ENCODE results near the gene SYT17. TPM values are rescaled to one million over a fixed set of nuclear protein-coding genes. Genes with fewer than 3 reads are reported as not detected.

SYT17 gene
- total and polyA plus RNA-seq, 3 donors from 2014 or later = 0.75 to 3.7 (median 3.1) TPM

DNA sequence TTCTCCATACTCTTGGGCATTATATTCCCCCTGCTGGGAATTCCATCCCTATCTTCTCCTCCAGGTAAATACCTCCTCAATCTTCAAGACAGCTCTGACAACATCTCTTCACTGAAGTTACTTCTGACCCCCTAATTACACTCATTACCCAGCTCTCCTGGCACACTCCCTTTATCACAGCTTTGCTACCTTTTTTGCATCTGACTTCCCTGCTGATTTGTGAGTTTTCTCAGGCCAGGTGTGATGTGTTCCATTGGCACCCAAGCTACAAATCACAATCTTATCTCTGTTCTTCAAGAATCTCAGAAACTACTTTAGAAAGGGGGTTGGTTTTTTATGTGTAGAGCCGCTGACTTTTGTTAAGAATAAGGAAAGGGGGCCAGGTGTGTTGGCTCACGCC, 131.5 kb downstream of the SYT17 start:
- no peak overlapping the region for H3K27ac ChIP-seq

DNA sequence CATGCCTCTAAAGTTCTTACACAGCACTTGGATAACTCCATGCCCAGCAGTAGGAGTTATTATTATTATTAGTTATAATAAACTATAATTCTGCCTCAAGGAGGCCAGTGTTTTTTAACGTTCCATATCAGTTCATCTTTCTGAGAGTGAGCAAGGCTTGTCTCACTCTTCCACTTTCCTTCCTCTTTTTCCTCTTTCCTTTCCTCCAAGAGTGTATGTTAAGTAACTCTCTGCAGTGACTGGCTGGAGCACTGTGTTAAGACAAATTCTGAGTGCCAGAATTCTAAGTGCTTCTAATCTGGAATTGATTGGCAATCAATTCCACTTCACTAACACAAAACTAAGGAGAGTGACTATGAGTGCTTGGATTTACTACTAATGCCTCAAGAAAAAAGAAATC, 133.9 kb downstream of the SYT17 start:
- no peaks in the 10 kb centered on the region for H3K36me3 ChIP-seq (ENCODE audit: low read depth, missing control alignments)
- H3K4me3 ChIP-seq = no peak overlapping the region
- H3K4me1 ChIP-seq = no peaks in the 10 kb centered on the region
- H3K9me3 ChIP-seq = no peaks in the 10 kb centered on the region
- intact Hi-C loops (cut with DNase I; ENCODE audit: low total_unique reads) = no loop called here
- no peaks in the 10 kb centered on the region for H3K27me3 ChIP-seq
- H3K27ac ChIP-seq = no peak overlapping the region
- no peak for DNase-seq
- TF ChIP-seq, protein P1, sequence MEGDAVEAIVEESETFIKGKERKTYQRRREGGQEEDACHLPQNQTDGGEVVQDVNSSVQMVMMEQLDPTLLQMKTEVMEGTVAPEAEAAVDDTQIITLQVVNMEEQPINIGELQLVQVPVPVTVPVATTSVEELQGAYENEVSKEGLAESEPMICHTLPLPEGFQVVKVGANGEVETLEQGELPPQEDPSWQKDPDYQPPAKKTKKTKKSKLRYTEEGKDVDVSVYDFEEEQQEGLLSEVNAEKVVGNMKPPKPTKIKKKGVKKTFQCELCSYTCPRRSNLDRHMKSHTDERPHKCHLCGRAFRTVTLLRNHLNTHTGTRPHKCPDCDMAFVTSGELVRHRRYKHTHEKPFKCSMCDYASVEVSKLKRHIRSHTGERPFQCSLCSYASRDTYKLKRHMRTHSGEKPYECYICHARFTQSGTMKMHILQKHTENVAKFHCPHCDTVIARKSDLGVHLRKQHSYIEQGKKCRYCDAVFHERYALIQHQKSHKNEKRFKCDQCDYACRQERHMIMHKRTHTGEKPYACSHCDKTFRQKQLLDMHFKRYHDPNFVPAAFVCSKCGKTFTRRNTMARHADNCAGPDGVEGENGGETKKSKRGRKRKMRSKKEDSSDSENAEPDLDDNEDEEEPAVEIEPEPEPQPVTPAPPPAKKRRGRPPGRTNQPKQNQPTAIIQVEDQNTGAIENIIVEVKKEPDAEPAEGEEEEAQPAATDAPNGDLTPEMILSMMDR (IDR thresholded peaks at IDR 0.05) = no peak
- TF ChIP-seq POLR2A (IDR thresholded peaks at IDR 0.05) = no peak
- 0 to 43% methylated on average over 1 of the region's 1 CpG for WGBS, 2 donors

More for the DNA sequence above, 131.5 kb downstream of the SYT17 start:
- Histone ChIP-seq H3K9me3 (no peaks in the 10 kb centered on the region), H3K27me3 (no peaks in the 10 kb centered on the region), H3K4me1 (no peaks in the 10 kb centered on the region), H3K36me3 (ENCODE audit: low read depth, missing control alignments) (no peaks in the 10 kb centered on the region), H3K4me3 (no peak overlapping the region)
- TF ChIP-seq, protein P1 (IDR thresholded peaks at IDR 0.05) = no peak
- no peak for TF ChIP-seq POLR2A (IDR thresholded peaks at IDR 0.05)
- 41 to 55% methylated on average over 2 of the region's 2 CpGs for WGBS, 2 donors
- DNase-seq = no peak
- intact Hi-C loops (cut with DNase I; ENCODE audit: low total_unique reads) = no loop called here

DNA sequence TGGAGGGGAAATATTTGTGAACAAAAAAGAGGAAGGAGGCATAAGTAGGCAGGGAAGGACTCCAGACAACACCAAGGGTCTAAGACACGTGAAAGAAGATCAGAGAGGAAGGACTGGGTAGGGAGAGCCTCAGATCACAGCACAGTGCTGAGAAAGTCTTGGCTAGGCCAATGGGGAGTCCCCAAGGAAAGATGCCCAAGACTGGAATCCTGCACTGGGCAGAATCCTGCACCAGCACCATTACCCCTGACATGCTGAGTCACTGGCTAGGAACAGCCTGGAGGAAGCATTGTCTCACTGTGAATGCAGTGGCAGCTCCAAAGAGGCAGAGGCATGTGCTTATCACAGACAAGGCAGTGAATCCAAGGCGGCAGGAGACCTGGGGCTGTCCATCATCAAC, 136.7 kb downstream of the SYT17 start:
- intact Hi-C loops (cut with DNase I; ENCODE audit: low total_unique reads) = no loop called here
- Histone ChIP-seq H3K4me1 (no peaks in the 10 kb centered on the region), H3K9me3 (no peaks in the 10 kb centered on the region), H3K36me3 (ENCODE audit: low read depth, missing control alignments) (no peaks in the 10 kb centered on the region), H3K27me3 (no peaks in the 10 kb centered on the region), H3K27ac (no peak overlapping the region), H3K4me3 (no peak overlapping the region)
- DNase-seq = no peak
- 56 to 68% methylated on average over 2 of the region's 2 CpGs for WGBS, 2 donors
- TF ChIP-seq, protein P1 (IDR thresholded peaks at IDR 0.05) = no peak
- no peak for TF ChIP-seq POLR2A (IDR thresholded peaks at IDR 0.05)

DNA sequence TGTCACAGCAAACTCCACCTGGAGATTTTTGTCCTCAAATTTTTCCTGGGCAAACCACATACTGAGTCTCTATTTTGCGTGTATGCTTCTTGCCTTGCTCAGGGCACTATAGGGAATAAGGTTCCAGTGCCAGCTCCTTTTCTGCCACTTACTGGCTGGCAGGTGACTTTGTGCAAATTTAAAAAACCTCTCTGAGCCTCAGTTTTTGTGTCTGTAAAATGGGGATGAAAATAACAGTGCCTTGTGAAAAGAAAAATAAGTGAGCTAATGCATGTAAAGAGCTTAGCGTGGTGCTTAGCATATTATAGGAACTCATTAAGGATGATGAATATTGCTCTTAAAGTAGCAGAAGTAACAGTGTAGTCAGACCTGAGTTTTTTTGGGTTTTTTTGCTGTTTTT, 137.4 kb downstream of the SYT17 start:
- Histone ChIP-seq H3K27me3 (no peaks in the 10 kb centered on the region), H3K9me3 (no peaks in the 10 kb centered on the region), H3K27ac (no peak overlapping the region), H3K4me1 (no peaks in the 10 kb centered on the region), H3K4me3 (no peak overlapping the region), H3K36me3 (ENCODE audit: low read depth, missing control alignments) (no peaks in the 10 kb centered on the region)
- 89 to 98% methylated on average over 2 of the region's 2 CpGs for WGBS, 2 donors
- intact Hi-C loops (cut with DNase I; ENCODE audit: low total_unique reads) = no loop called here
- no peak for TF ChIP-seq POLR2A (IDR thresholded peaks at IDR 0.05)
- TF ChIP-seq, protein P1 (IDR thresholded peaks at IDR 0.05) = no peak
- DNase-seq = no peak

DNA sequence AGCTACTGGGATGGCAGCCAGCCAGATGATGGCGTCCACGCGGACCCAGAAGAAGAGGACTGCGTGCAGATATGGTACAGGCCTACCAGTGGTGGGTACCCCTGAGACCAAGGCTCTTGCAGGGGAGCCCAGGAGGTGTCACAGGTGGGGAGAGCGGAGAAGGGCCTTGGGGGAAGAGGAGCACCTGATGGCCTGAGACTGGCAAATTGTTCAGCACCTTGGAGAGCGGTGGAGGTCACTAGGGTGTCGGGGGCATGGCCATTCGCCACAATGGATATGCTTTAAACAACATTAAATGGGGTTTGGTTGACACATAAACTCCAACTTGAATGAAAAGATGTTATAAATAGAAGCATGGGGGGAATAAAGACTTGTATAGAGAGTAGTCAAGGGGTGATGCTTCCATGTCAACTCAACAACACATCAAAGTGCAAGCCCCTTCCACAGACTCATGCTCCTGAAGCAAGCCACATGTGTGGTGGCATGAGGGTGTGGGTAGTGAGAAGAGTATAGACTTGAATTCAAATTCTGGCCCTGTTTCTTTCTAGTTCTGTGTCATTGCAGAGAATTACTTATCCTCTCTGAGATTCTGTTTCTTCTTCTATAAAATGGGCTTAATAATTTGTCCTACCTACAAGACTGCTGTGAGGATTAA, 139.7 kb downstream of the SYT17 start:
- Histone ChIP-seq H3K9me3 (no peaks in the 10 kb centered on the region), H3K4me3 (no peak overlapping the region), H3K27me3 (no peaks in the 10 kb centered on the region), H3K36me3 (ENCODE audit: low read depth, missing control alignments) (no peaks in the 10 kb centered on the region), H3K4me1 (no peaks in the 10 kb centered on the region), H3K27ac (no peak overlapping the region)
- no peak for DNase-seq
- intact Hi-C loops (cut with DNase I; ENCODE audit: low total_unique reads) = no loop called here
- no peak for TF ChIP-seq POLR2A (IDR thresholded peaks at IDR 0.05)
- TF ChIP-seq, protein P1 (IDR thresholded peaks at IDR 0.05) = no peak
- 64 to 70% methylated on average over 7 to 8 of the region's 8 CpGs for WGBS, 2 donors

Measured in testis (tissue), 3 donors.